B cell (primary cell): ENCODE results near the gene AGAP1. TPM values are rescaled to one million over a fixed set of nuclear protein-coding genes. Genes with fewer than 3 reads are reported as not detected.

ENCODE experiments used
- ATAC-seq: fragments of 200-7000 bp; cut with Tn5 transposase; one replicate; pipeline ENCODE4 v1.10.0; 2021; ENCODE audit warnings: low read depth, mild to moderate bottlenecking, moderate number of reproducible peaks, moderate library complexity
- CTCF ChIA-PET: fragments of 350-600 bp; sonication (Branson Sonifier 250); formaldehyde crosslinking; loops from one replicate; lab custom pipeline; 2021; ENCODE audit warnings: antibody characterized with exemption, inconsistent platforms; lab: Charles Lee
- POLR2A ChIA-PET: fragments of 350-600 bp; sonication (Branson Sonifier 250); formaldehyde crosslinking; loops from one replicate; lab custom pipeline; 2021; ENCODE audit warnings: antibody characterized with exemption; lab: Charles Lee
- DNase-seq: peaks from one replicate; pipeline ENCODE4 v3.0.0; 2013
- H2AFZ ChIP-seq: 2 replicates; pipeline ENCODE4 v1.6.1; 2012; ENCODE audit warnings: mild to moderate bottlenecking, low read depth, low read length; ENCODE audit not compliant: insufficient read depth, poor library complexity, severe bottlenecking
- H3K27ac ChIP-seq, 2 donors: 1 replicate in 1 of 2; 2 replicates in 1 of 2; pipeline ENCODE4 v1.5.1; 2012 to 2013; ENCODE audit warnings: low read length in 2 of 2, mild to moderate bottlenecking in 2 of 2, moderate library complexity in 1 of 2
- H3K27me3 ChIP-seq, 4 experiments: fragments of 200-600 bp in 1 of 4; sonication (generic) in 1 of 4; replicated peaks in 1 of 4; 1 replicate in 2 of 4; 2 replicates in 2 of 4; pipeline versions ENCODE4 v1.6.1 to v1.7.0; 2013 to 2016; ENCODE audit warnings: low read length in 3 of 4, mild to moderate bottlenecking in 2 of 4, mixed read lengths in 1 of 4, moderate library complexity in 1 of 4; ENCODE audit not compliant: insufficient read depth in 4 of 4, control insufficient read depth in 3 of 4; ENCODE audit errors: control extremely low read depth in 1 of 4
- H3K36me3 ChIP-seq, 2 experiments: replicated peaks in 1 of 2; 1 replicate in 1 of 2; 2 replicates in 1 of 2; pipeline versions ENCODE4 v1.6.1 to v1.7.1; 2013; ENCODE audit warnings: low read length in 1 of 2; ENCODE audit not compliant: insufficient read depth in 2 of 2, control insufficient read depth in 1 of 2; ENCODE audit errors: control extremely low read depth in 1 of 2, extremely low read depth in 1 of 2
- H3K4me1 ChIP-seq, 2 donors: fragments of 200-600 bp in 1 of 2; sonication (generic) in 1 of 2; 1 replicate in 1 of 2; 2 replicates in 1 of 2; pipeline versions ENCODE4 v1.5.1 to v1.6.1; 2013 to 2017; ENCODE audit warnings: low read length in 2 of 2; ENCODE audit not compliant: control insufficient read depth in 2 of 2, insufficient read depth in 2 of 2
- H3K4me2 ChIP-seq: replicated peaks from 2 replicates; pipeline ENCODE3; 2012; ENCODE audit warnings: mild to moderate bottlenecking, low read depth, low read length; ENCODE audit not compliant: poor library complexity, severe bottlenecking
- H3K4me3 ChIP-seq, 5 experiments: fragments of 200-600 bp in 1 of 5; sonication (generic) in 1 of 5; 1 replicate in 3 of 5; 2 replicates in 2 of 5; pipeline versions ENCODE4 v1.5.1 to v1.7.0; 2011 to 2016; ENCODE audit warnings: low read length in 4 of 5, mild to moderate bottlenecking in 4 of 5, low read depth in 2 of 5, control low read depth in 1 of 5, moderate library complexity in 1 of 5; ENCODE audit not compliant: insufficient read depth in 1 of 5; ENCODE audit errors: control extremely low read depth in 1 of 5, extremely low read depth in 1 of 5
- H3K79me2 ChIP-seq: fragments of 200-600 bp; sonication (generic); one replicate; pipeline ENCODE4 v1.6.0; 2016; ENCODE audit warnings: low read length; ENCODE audit not compliant: control insufficient read depth, insufficient read depth
- H3K9ac ChIP-seq: fragments of 200-600 bp; sonication (generic); 2 replicates; pipeline ENCODE4 v1.6.1; 2017; ENCODE audit warnings: mild to moderate bottlenecking, low read length, moderate library complexity
- H3K9me3 ChIP-seq, 3 donors: one replicate each; pipeline versions ENCODE4 v1.6.1 to v1.7.1; 2013; ENCODE audit warnings: low read length in 2 of 3; ENCODE audit not compliant: control insufficient read depth in 2 of 3, insufficient read depth in 1 of 3; ENCODE audit errors: control extremely low read depth in 1 of 3
- H4K20me1 ChIP-seq: 2 replicates; pipeline ENCODE4 v1.6.0; 2012; ENCODE audit warnings: mild to moderate bottlenecking, low read length; ENCODE audit not compliant: insufficient read depth, control insufficient read depth, poor library complexity, severe bottlenecking
- H3K27ac Mint-ChIP-seq: one replicate; pipeline ENCODE4 v1.8.0; 2021; ENCODE audit warnings: mixed read lengths
- H3K27me3 Mint-ChIP-seq: one replicate; pipeline ENCODE4 v1.8.0; 2021; ENCODE audit warnings: mixed read lengths
- H3K4me1 Mint-ChIP-seq: one replicate; pipeline ENCODE4 v1.8.0; 2021; ENCODE audit warnings: mixed read lengths
- H3K4me3 Mint-ChIP-seq: one replicate; pipeline ENCODE4 v1.8.0; 2021; ENCODE audit warnings: mixed read lengths
- H3K9me3 Mint-ChIP-seq: one replicate; pipeline ENCODE4 v1.8.0; 2022; ENCODE audit warnings: mixed read lengths; ENCODE audit not compliant: insufficient read depth
- CTCF ChIP-seq: fragments of 200-600 bp; IDR thresholded peaks from one replicate; pipeline ENCODE4 v1.8.0; 2022; ENCODE audit warnings: antibody characterized with exemption, mild to moderate bottlenecking
- EZH2 ChIP-seq: IDR thresholded peaks from 2 replicates; pipeline ENCODE4 v1.6.1; 2012; ENCODE audit warnings: borderline replicate concordance, low read depth, mild to moderate bottlenecking, moderate library complexity, low read length; ENCODE audit not compliant: insufficient read depth, poor library complexity, severe bottlenecking
- WGBS: methylation state at CpG from one replicate; pipeline ENCODE4 v1.1.5; 2013; ENCODE audit warnings: missing lambda C conversion rate; ENCODE audit not compliant: insufficient coverage; 5-methylcytosine and 5-hydroxymethylcytosine counted together
- intact Hi-C: fragments of 100-400 bp; cut with micrococcal nuclease; formaldehyde crosslinking; loops from one replicate; pipeline ENCODE4 v1.10.0; 2022
- polyA plus RNA-seq: library from polyadenylated mRNA; depleted of rRNA; stranded (reverse); fragments of >200 nt; gene quantifications from 2 replicates; pipeline ENCODE4 v1.2.3, GENCODE V29; 2012
- total RNA-seq, 2 donors: library from RNA; stranded (reverse); fragments of 120-200 nt in 1 of 2; gene quantifications; 1 replicate in 1 of 2; 2 replicates in 1 of 2; pipeline versions ENCODE4 v1.2.3 to v1.2.4, GENCODE V29; 2013 to 2022

Gene AGAP1
- total and polyA plus RNA-seq, 2 donors (not counting 1 experiment from before 2014, with no cell fraction given) = 0.01 TPM; not detected in 1

- Mint-ChIP-seq H3K4me1 (no peaks in the 10 kb centered on the region), H3K9me3 (no peaks in the 10 kb centered on the region), H3K27me3 (peaks cover 13% of the 10 kb centered on the region), H3K4me3 (no peak overlapping the region), H3K27ac (no peak overlapping the region)
- Histone ChIP-seq H3K4me3 (no peak overlapping the region), H3K4me1 (no peaks in the 10 kb centered on the region), H3K27me3 (no peaks in the 10 kb centered on the region), H3K27ac (no peak overlapping the region), H3K9ac (no peak overlapping the region), H4K20me1 (no peaks in the 10 kb centered on the region), H3K4me2 (no peak overlapping the region), H2AFZ (no peak overlapping the region), H3K79me2 (no peaks in the 10 kb centered on the region), H3K9me3 (no peaks in the 10 kb centered on the region), H3K36me3 (no peaks in the 10 kb centered on the region)
- WGBS = 88% methylated on average over 13 of the region's 13 CpGs
- DNase-seq (no peak), ATAC-seq (no peak)
- no peak for TF ChIP-seq CTCF
- no peak for TF ChIP-seq EZH2
- ChIA-PET CTCF (no interaction called here), POLR2A (no interaction called here)
- intact Hi-C loops = no loop called here
These were observed 223.1 kb downstream of the AGAP1 start for GRCh38 chr2:235716875-235717496.

- Histone ChIP-seq H3K79me2 (no peaks in the 10 kb centered on the region), H3K4me2 (no peak overlapping the region), H3K27me3 (peaks cover 0 to 3% (median 0%) of the 10 kb centered on the region in 4 experiments), H3K4me1 (no peaks in the 10 kb centered on the region), H3K4me3 (no peak overlapping the region), H3K36me3 (no peaks in the 10 kb centered on the region), H4K20me1 (no peaks in the 10 kb centered on the region), H3K9me3 (no peaks in the 10 kb centered on the region), H3K27ac (no peak overlapping the region), H3K9ac (no peak overlapping the region), H2AFZ (no peak overlapping the region)
- no peak overlapping the region for H3K4me3 Mint-ChIP-seq
- no peaks in the 10 kb centered on the region for H3K9me3 Mint-ChIP-seq
- WGBS = 81% methylated on average over 5 of the region's 7 CpGs
- DNase-seq (no peak), ATAC-seq (no peak)
- peaks cover 15% of the 10 kb centered on the region for H3K27me3 Mint-ChIP-seq
- ChIA-PET CTCF (no interaction called here), POLR2A (no interaction called here)
- no peak overlapping the region for H3K27ac Mint-ChIP-seq
- intact Hi-C loops = no loop called here
- TF ChIP-seq CTCF (no peak), EZH2 (no peak)
- no peaks in the 10 kb centered on the region for H3K4me1 Mint-ChIP-seq
These were observed 225.5 kb downstream of the AGAP1 start for GRCh38 chr2:235719146-235719942.
